HG03520 (cell line): ENCODE measurements around the gene BRIP1.
A peak's percentile ranks its signal among the peaks of the same experiment; 100 is the strongest.
"Not testable (repeated sequence)": the region's sequence is repeated elsewhere in the genome, so short reads cannot be mapped to it uniquely, and the experiment has no call there.

Experiments
- ATAC-seq: cut with Tn5 transposase; IDR thresholded peaks from one replicate; pipeline ENCODE4 v1.9.1; 2021; ENCODE audit warnings: mild to moderate bottlenecking, moderate library complexity; ENCODE audit not compliant: unreplicated experiment

The BRIP1 gene

GRCh38 chr17:61862975-61863800 lies at the start of gene BRIP1:
Gene BRIP1 (minus strand): TSS chr17:61863528. CDS start chr17:61861539, 1,989 bp downstream.
- peak; percentile 83 for ATAC-seq

- ATAC-seq: no peak
Measured at GRCh38 chr17:61908292-61909037, 45.1 kb upstream of the BRIP1 start.

GRCh38 chr17:61907361-61907760 lies 44.0 kb upstream of the BRIP1 start:
- ATAC-seq: no peak

- peak; percentile 78 for ATAC-seq
Measured at GRCh38 chr17:61904094-61904710, 40.9 kb upstream of the BRIP1 start.

- ATAC-seq: no peak
Measured at GRCh38 chr17:61903251-61903650, 39.9 kb upstream of the BRIP1 start.

GRCh38 chr17:61897548-61898180 lies 34.3 kb upstream of the BRIP1 start:
- no peak for ATAC-seq

GRCh38 chr17:61895391-61895790 lies 32.1 kb upstream of the BRIP1 start:
- no peak for ATAC-seq

GRCh38 chr17:61894310-61894709 lies 31.0 kb upstream of the BRIP1 start:
- not testable (repeated sequence) for ATAC-seq

- ATAC-seq: not testable (repeated sequence)
Measured at GRCh38 chr17:61887733-61888132, 24.4 kb upstream of the BRIP1 start.

- ATAC-seq: not testable (repeated sequence)
Measured at GRCh38 chr17:61885865-61886264, 22.5 kb upstream of the BRIP1 start.

- ATAC-seq: no peak
Measured at GRCh38 chr17:61884864-61885263, 21.5 kb upstream of the BRIP1 start.

GRCh38 chr17:61880589-61881102 lies 17.3 kb upstream of the BRIP1 start:
- ATAC-seq: no peak

- no peak for ATAC-seq
Measured at GRCh38 chr17:61878984-61879612, 15.8 kb upstream of the BRIP1 start.

- ATAC-seq: no peak
Measured at GRCh38 chr17:61878520-61878919, 15.2 kb upstream of the BRIP1 start.

GRCh38 chr17:61877837-61878236 lies 14.5 kb upstream of the BRIP1 start:
- no peak for ATAC-seq

- no peak for ATAC-seq
Measured at GRCh38 chr17:61875804-61876203, 12.5 kb upstream of the BRIP1 start.

GRCh38 chr17:61875285-61875684 lies 12.0 kb upstream of the BRIP1 start:
- no peak for ATAC-seq

GRCh38 chr17:61874075-61874474 lies 10.7 kb upstream of the BRIP1 start:
- no peak for ATAC-seq

GRCh38 chr17:61872099-61872498 lies 8.8 kb upstream of the BRIP1 start:
- ATAC-seq: no peak

- no peak for ATAC-seq
Measured at GRCh38 chr17:61869138-61869537, 5.8 kb upstream of the BRIP1 start.
